ENCODE results near the gene VSTM2B. TPM values are rescaled to one million over a fixed set of nuclear protein-coding genes. Genes with fewer than 3 reads are reported as not detected.
A peak's percentile ranks its signal among the peaks of the same experiment; 100 is the strongest.

VSTM2B gene
- total and polyA plus RNA-seq, 4 donors: not detected

- DNase-seq: peak in 1 of 2 donors; percentile 67
- no peak for ATAC-seq (ENCODE audit: low FRiP score)
- Histone ChIP-seq H3K4me1 (ENCODE audit: control insufficient read depth in 1 of 2, insufficient read depth in 2 of 2, low read length in 2 of 2) (no peaks in the 10 kb centered on the region), H3K9me3 (ENCODE audit: control insufficient read depth, low read length) (no peaks in the 10 kb centered on the region), H3K36me3 (ENCODE audit: control insufficient read depth in 1 of 2, insufficient read depth in 2 of 2, low read length in 1 of 2) (no peaks in the 10 kb centered on the region), H3K27me3 (ENCODE audit: control insufficient read depth in 1 of 2, insufficient read depth in 2 of 2, low read length in 1 of 2) (no peaks in the 10 kb centered on the region), H3K27ac (ENCODE audit: low read depth in 1 of 2, low read length in 2 of 2) (no peak overlapping the region), H3K4me3 (ENCODE audit: low read length in 2 of 2) (no peak overlapping the region)
- intact Hi-C loops (cut with DNase I): no loop called here
- WGBS, 2 donors: 2 to 3% methylated on average over 14 of the region's 14 CpGs
Observed at GRCh38 chr19:29524201-29524911, 1.4 kb upstream of the VSTM2B start.

- DNase-seq (peak in 1 of 2 donors; percentile 34), ATAC-seq (ENCODE audit: low FRiP score) (no peak)
- 1% methylated on average over 61 to 80 of the region's 80 CpGs for WGBS, 2 donors
- intact Hi-C loops (cut with DNase I): no loop called here
- H3K4me3 ChIP-seq (ENCODE audit: low read length in 2 of 2): no peak overlapping the region
- H3K4me1 ChIP-seq (ENCODE audit: control insufficient read depth in 1 of 2, insufficient read depth in 2 of 2, low read length in 2 of 2): no peaks in the 10 kb centered on the region
- no peaks in the 10 kb centered on the region for H3K9me3 ChIP-seq (ENCODE audit: control insufficient read depth, low read length)
- no peak overlapping the region for H3K27ac ChIP-seq (ENCODE audit: low read depth in 1 of 2, low read length in 2 of 2)
- H3K27me3 ChIP-seq (ENCODE audit: control insufficient read depth in 1 of 2, insufficient read depth in 2 of 2, low read length in 1 of 2): no peaks in the 10 kb centered on the region
- no peaks in the 10 kb centered on the region for H3K36me3 ChIP-seq (ENCODE audit: control insufficient read depth in 1 of 2, insufficient read depth in 2 of 2, low read length in 1 of 2)
Observed at GRCh38 chr19:29524912-29525831, 622 bp upstream of the VSTM2B start.

- peaks cover 2% of the 10 kb centered on the region for H3K9me3 ChIP-seq (ENCODE audit: control insufficient read depth, low read length)
- no peaks in the 10 kb centered on the region for H3K36me3 ChIP-seq (ENCODE audit: control insufficient read depth in 1 of 2, insufficient read depth in 2 of 2, low read length in 1 of 2)
- DNase-seq (peak in 1 of 2 donors; percentile 73), ATAC-seq (ENCODE audit: low FRiP score) (no peak)
- no peaks in the 10 kb centered on the region for H3K4me1 ChIP-seq (ENCODE audit: control insufficient read depth in 1 of 2, insufficient read depth in 2 of 2, low read length in 2 of 2)
- intact Hi-C loops (cut with DNase I): no loop called here
- no peaks in the 10 kb centered on the region for H3K27me3 ChIP-seq (ENCODE audit: control insufficient read depth in 1 of 2, insufficient read depth in 2 of 2, low read length in 1 of 2)
- no peak overlapping the region for H3K4me3 ChIP-seq (ENCODE audit: low read length in 2 of 2)
- H3K27ac ChIP-seq (ENCODE audit: low read depth in 1 of 2, low read length in 2 of 2): no peak overlapping the region
- WGBS, 2 donors: 1% methylated on average over 53 to 79 of the region's 79 CpGs
Observed at GRCh38 chr19:29526730-29527499, 1.1 kb downstream of the VSTM2B start.

DNA sequence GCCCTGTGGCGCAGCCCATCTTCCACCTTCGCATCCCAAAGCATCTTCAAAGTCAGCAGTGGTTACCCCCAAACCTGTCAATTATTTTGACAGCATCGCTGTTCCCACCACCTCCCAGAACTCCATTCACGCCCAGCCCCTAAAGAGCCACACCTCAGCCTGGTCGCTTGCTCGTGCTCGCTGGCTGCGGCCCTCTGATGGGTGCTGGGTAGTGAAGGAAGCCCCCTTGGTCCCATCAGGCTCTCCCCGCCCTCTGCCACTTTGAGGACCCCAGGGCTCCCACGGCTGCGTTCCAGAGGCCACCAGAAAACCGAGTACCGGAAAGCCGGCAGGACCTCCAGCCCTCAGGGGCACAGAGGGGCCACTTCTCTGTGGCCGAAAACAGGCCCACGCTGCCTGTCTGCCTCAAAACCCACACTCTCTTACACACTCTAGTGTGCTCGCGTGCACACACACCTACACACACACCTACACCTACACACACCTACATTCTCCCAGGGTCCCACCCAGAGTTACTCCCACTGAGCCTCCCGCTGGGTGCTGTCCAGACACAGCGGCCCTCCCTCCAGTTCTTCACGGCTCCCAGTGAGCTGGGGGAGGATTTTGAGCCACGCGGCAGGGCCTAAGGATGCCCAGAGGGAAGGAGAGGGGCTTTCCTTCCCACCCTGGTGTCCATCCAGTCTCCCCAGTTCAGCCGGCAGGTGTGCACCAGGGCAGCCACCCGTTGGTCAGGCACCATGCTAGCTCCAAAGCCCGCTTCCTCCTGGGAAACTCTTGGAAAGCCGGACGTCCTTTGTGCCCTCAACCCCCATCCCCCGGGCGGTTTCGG lies 1.9 kb downstream of the VSTM2B start:
- 11 to 12% methylated on average over 30 to 31 of the region's 31 CpGs for WGBS, 2 donors

DNA sequence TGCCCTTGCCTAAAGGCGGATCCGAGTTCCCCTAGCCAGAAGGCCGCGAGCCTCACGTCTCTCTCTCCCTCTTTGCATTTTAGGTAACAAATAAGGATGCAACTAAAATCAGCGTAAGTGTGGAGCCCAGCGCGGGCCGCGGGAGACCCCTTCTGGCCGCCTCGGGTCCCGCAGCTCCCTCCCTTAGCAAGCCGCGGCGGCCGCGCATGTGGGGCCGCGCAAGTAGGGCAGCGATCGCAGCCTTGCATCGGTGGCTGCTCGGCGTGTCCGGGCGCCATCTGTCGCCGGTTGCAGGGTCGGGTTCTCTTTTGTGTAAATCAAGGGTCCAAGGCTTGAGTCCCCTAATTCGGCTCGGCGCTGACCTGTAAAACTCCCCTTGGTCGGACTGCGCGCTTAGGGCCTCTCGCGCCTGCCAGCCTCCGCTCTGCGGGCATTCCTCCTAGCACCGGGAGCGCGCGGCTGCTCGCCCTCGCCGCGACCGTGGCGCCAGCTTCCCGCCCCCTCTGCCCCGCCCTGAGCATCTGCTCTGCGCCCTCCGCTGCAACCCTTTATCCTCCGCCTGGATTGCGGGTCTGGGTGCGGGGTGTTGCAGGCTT lies 2.7 kb downstream of the VSTM2B start:
- H3K4me1 ChIP-seq (ENCODE audit: control insufficient read depth in 1 of 2, insufficient read depth in 2 of 2, low read length in 2 of 2): no peaks in the 10 kb centered on the region
- no peak overlapping the region for H3K4me3 ChIP-seq (ENCODE audit: low read length in 2 of 2)
- peaks cover 2% of the 10 kb centered on the region for H3K9me3 ChIP-seq (ENCODE audit: control insufficient read depth, low read length)
- no peaks in the 10 kb centered on the region for H3K27me3 ChIP-seq (ENCODE audit: control insufficient read depth in 1 of 2, insufficient read depth in 2 of 2, low read length in 1 of 2)
- 0 to 1% methylated on average over 57 of the region's 57 CpGs for WGBS, 2 donors
- H3K36me3 ChIP-seq (ENCODE audit: control insufficient read depth in 1 of 2, insufficient read depth in 2 of 2, low read length in 1 of 2): no peaks in the 10 kb centered on the region
- intact Hi-C loops (cut with DNase I): no loop called here
- ATAC-seq (ENCODE audit: low FRiP score): peak; percentile 77
- DNase-seq: peak in 1 of 2 donors; percentile 81
- no peak overlapping the region for H3K27ac ChIP-seq (ENCODE audit: low read depth in 1 of 2, low read length in 2 of 2)

More for the DNA sequence above, 1.9 kb downstream of the VSTM2B start:
- no peak for ATAC-seq (ENCODE audit: low FRiP score)
- Histone ChIP-seq H3K36me3 (ENCODE audit: control insufficient read depth in 1 of 2, insufficient read depth in 2 of 2, low read length in 1 of 2) (no peaks in the 10 kb centered on the region), H3K27me3 (ENCODE audit: control insufficient read depth in 1 of 2, insufficient read depth in 2 of 2, low read length in 1 of 2) (no peaks in the 10 kb centered on the region), H3K27ac (ENCODE audit: low read depth in 1 of 2, low read length in 2 of 2) (no peak overlapping the region), H3K4me1 (ENCODE audit: control insufficient read depth in 1 of 2, insufficient read depth in 2 of 2, low read length in 2 of 2) (no peaks in the 10 kb centered on the region), H3K4me3 (ENCODE audit: low read length in 2 of 2) (no peak overlapping the region), H3K9me3 (ENCODE audit: control insufficient read depth, low read length) (peaks cover 2% of the 10 kb centered on the region)
- peak in 1 of 2 donors; percentile 30 for DNase-seq
- intact Hi-C loops (cut with DNase I): no loop called here

DNA sequence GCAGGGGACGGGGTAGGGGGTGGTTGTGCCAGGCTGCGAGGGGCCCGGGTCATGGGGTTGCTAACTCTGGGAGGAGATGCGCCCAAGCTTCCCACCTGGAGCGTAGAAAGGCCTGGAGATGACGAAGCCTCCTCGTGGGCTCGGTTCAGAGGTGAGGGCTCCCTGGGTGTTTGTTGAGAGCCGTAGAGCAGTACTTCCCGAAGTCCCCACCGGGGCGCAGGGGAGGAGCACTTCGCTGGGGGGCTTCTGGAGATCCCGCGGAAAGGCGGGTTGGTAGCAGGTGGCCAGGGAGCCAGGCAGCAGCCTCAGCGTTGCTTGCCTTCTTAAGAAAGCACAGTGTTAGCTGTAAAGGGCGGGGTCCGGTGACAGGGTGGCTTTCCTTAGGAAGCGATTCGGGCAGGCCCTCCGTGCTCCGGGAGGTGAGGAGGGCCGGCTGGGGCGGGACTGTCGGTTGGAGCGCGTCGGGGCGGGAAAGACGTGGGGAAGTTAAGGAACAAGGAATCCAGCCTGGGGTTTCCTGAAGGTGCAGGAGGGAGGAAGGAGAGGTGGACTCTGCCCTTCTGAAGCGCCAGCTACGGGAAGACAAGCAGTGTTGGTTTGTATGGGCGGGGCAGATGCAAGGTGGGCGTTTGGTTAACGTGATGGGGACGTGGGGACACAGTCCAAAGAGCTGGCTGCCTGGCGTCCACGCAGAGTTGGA lies 3.3 kb downstream of the VSTM2B start:
- DNase-seq: peak in 1 of 2 donors; percentile 71
- H3K9me3 ChIP-seq (ENCODE audit: control insufficient read depth, low read length): peaks cover 2% of the 10 kb centered on the region
- 1 to 2% methylated on average over 39 of the region's 39 CpGs for WGBS, 2 donors
- no peaks in the 10 kb centered on the region for H3K36me3 ChIP-seq (ENCODE audit: control insufficient read depth in 1 of 2, insufficient read depth in 2 of 2, low read length in 1 of 2)
- no peak overlapping the region for H3K4me3 ChIP-seq (ENCODE audit: low read length in 2 of 2)
- intact Hi-C loops (cut with DNase I): no loop called here
- no peaks in the 10 kb centered on the region for H3K4me1 ChIP-seq (ENCODE audit: control insufficient read depth in 1 of 2, insufficient read depth in 2 of 2, low read length in 2 of 2)
- ATAC-seq (ENCODE audit: low FRiP score): no peak
- H3K27me3 ChIP-seq (ENCODE audit: control insufficient read depth in 1 of 2, insufficient read depth in 2 of 2, low read length in 1 of 2): no peaks in the 10 kb centered on the region
- H3K27ac ChIP-seq (ENCODE audit: low read depth in 1 of 2, low read length in 2 of 2): no peak overlapping the region

- ATAC-seq (ENCODE audit: low FRiP score) (no peak), DNase-seq (peak in 1 of 2 donors; percentile 62)
- WGBS, 2 donors: 3% methylated on average over 64 to 100 of the region's 100 CpGs
- Histone ChIP-seq H3K4me1 (ENCODE audit: control insufficient read depth in 1 of 2, insufficient read depth in 2 of 2, low read length in 2 of 2) (no peaks in the 10 kb centered on the region), H3K4me3 (ENCODE audit: low read length in 2 of 2) (no peak overlapping the region), H3K27me3 (ENCODE audit: control insufficient read depth in 1 of 2, insufficient read depth in 2 of 2, low read length in 1 of 2) (no peaks in the 10 kb centered on the region), H3K9me3 (ENCODE audit: control insufficient read depth, low read length) (peaks cover 2% of the 10 kb centered on the region), H3K36me3 (ENCODE audit: control insufficient read depth in 1 of 2, insufficient read depth in 2 of 2, low read length in 1 of 2) (no peaks in the 10 kb centered on the region), H3K27ac (ENCODE audit: low read depth in 1 of 2, low read length in 2 of 2) (no peak overlapping the region)
- intact Hi-C loops (cut with DNase I): no loop called here
Observed at GRCh38 chr19:29529646-29530539, 4.1 kb downstream of the VSTM2B start.

All from aorta (tissue), 5 donors.